HepG2 (cell line): Measurements from ENCODE around the gene KRT17. TPM values are rescaled to one million over a fixed set of nuclear protein-coding genes. Genes with fewer than 3 reads are reported as not detected.

ENCODE experiments used
- ATAC-seq: fragments of 200-7000 bp; cut with Tn5 transposase; 3 replicates; pipeline ENCODE4 v1.9.1; 2020; ENCODE audit warnings: mild to moderate bottlenecking, moderate library complexity
- BruUV-seq: library from RNA; stranded (reverse); fragments of 400-500 nt; replicated peaks from 2 replicates; lab custom pipeline; 2021; lab: Mats Ljungman, UMichigan
- CTCF ChIA-PET: fragments of 300-600 bp; formaldehyde crosslinking; extraction: SDS; loops from one replicate; lab custom pipeline; 2021; ENCODE audit warnings: low total read pairs, inconsistent platforms, low intra/inter-chr PET ratio; lab: Yijun Ruan, JAX
- POLR2A ChIA-PET: fragments of 350-600 bp; sonication (Branson Sonifier 250); formaldehyde crosslinking; loops from one replicate; lab custom pipeline; 2020; ENCODE audit warnings: antibody characterized with exemption, inconsistent platforms; lab: Yijun Ruan, JAX
- DNase-seq: peaks from one replicate; pipeline ENCODE4 v3.0.0-alpha.2; 2015; ENCODE audit warnings: low spot score
- FAIRE-seq: peaks from 3 replicates; lab custom pipeline; 2011; peaks lifted over from hg19 to GRCh38; lab: Jason Lieb, UNC
- H2AFZ ChIP-seq: one replicate; pipeline ENCODE4 v1.6.1; 2011; ENCODE audit warnings: low read length, inconsistent platforms
- H3K27ac ChIP-seq: fragments of 300-600 bp; 3 replicates; pipeline ENCODE4 v1.8.0; 2011; ENCODE audit warnings: mixed run types, mild to moderate bottlenecking, mixed read lengths, low read length, inconsistent platforms; ENCODE audit not compliant: insufficient read depth; ENCODE audit errors: extremely low read length
- H3K27me3 ChIP-seq, 2 experiments: fragments of 200-600 bp in 1 of 2; 2 replicates in 1 of 2; 3 replicates in 1 of 2; pipeline versions ENCODE4 v1.6.0 to v1.8.0; 2011; ENCODE audit warnings: low read length in 2 of 2, mild to moderate bottlenecking in 2 of 2, moderate library complexity in 2 of 2, inconsistent platforms in 1 of 2; ENCODE audit not compliant: insufficient read depth in 2 of 2, control insufficient read depth in 1 of 2
- H3K36me3 ChIP-seq, 2 experiments: fragments of 200-600 bp in 1 of 2; replicated peaks in 1 of 2; 2 replicates in 1 of 2; 3 replicates in 1 of 2; pipeline versions ENCODE4 v1.5.1 to v1.8.0; 2011; ENCODE audit warnings: low read length in 2 of 2, inconsistent platforms in 1 of 2; ENCODE audit not compliant: insufficient read depth in 2 of 2, control insufficient read depth in 1 of 2
- H3K4me1 ChIP-seq: 2 replicates; pipeline ENCODE4 v1.5.1; 2012; ENCODE audit warnings: low read length, inconsistent platforms; ENCODE audit not compliant: insufficient read depth
- H3K4me2 ChIP-seq: 2 replicates; pipeline ENCODE4 v1.6.0; 2011; ENCODE audit warnings: low read depth, low read length, inconsistent platforms
- H3K4me3 ChIP-seq, 3 experiments: fragments of 200-600 bp in 1 of 3; sonication (generic), shearing (Covaris generic) in 1 of 3; replicated peaks in 1 of 3; 2 replicates each; pipeline ENCODE4 v1.5.1; 2011 to 2016; ENCODE audit warnings: low read length in 3 of 3, inconsistent platforms in 2 of 3, low read depth in 2 of 3, mild to moderate bottlenecking in 2 of 3, control low read depth in 1 of 3, mixed read lengths in 1 of 3; ENCODE audit not compliant: insufficient read depth in 1 of 3
- H3K79me2 ChIP-seq: one replicate; pipeline ENCODE4 v1.6.1; 2011; ENCODE audit warnings: low read length, inconsistent platforms; ENCODE audit not compliant: insufficient read depth
- H3K9ac ChIP-seq: 2 replicates; pipeline ENCODE4 v1.6.0; 2011; ENCODE audit warnings: mild to moderate bottlenecking, low read depth, low read length, inconsistent platforms; ENCODE audit not compliant: insufficient read depth
- H3K9me3 ChIP-seq: 2 replicates; pipeline ENCODE4 v1.5.1; 2012; ENCODE audit warnings: mild to moderate bottlenecking, low read length
- H4K20me1 ChIP-seq: 2 replicates; pipeline ENCODE4 v1.6.0; 2011; ENCODE audit warnings: inconsistent platforms, mild to moderate bottlenecking, low read length, moderate library complexity; ENCODE audit not compliant: insufficient read depth
- ELF1 ChIP-seq: sonication (generic); formaldehyde crosslinking; IDR thresholded peaks from 2 replicates; pipeline ENCODE4 v1.4.0; 2020; ENCODE audit warnings: missing genetic modification reagents
- KDM6A ChIP-seq: IDR thresholded peaks from 2 replicates; pipeline ENCODE4 v1.6.1; 2016; ENCODE audit warnings: low read depth
- NAIF1 ChIP-seq: sonication (generic); formaldehyde crosslinking; IDR thresholded peaks from 2 replicates; pipeline ENCODE4 v1.5.0; 2020; ENCODE audit warnings: mild to moderate bottlenecking, missing genetic modification reagents, borderline replicate concordance
- NFIC ChIP-seq: IDR thresholded peaks from 2 replicates; pipeline ENCODE4 v1.6.1; 2012; ENCODE audit warnings: mild to moderate bottlenecking, low read length, inconsistent platforms
- SOX5 ChIP-seq: IDR thresholded peaks from 2 replicates; pipeline ENCODE4 v1.6.1; 2016; ENCODE audit warnings: borderline replicate concordance
- SPEN ChIP-seq: sonication (generic); formaldehyde crosslinking; IDR thresholded peaks from 2 replicates; pipeline ENCODE4 v1.5.1; 2020; ENCODE audit warnings: low read depth, mild to moderate bottlenecking, missing genetic modification reagents
- YY1 ChIP-seq: IDR thresholded peaks from 2 replicates; pipeline ENCODE4 v1.6.1; 2011; ENCODE audit warnings: low read length, low read depth, moderate library complexity, mild to moderate bottlenecking; ENCODE audit not compliant: insufficient read depth, insufficient replicate concordance
- ZFP90 ChIP-seq: sonication (generic); formaldehyde crosslinking; IDR thresholded peaks from 2 replicates; pipeline ENCODE4 v1.8.0; 2022; ENCODE audit warnings: missing genetic modification reagents, mild to moderate bottlenecking, inconsistent platforms, borderline replicate concordance
- ZMAT3 ChIP-seq: sonication (generic); formaldehyde crosslinking; conservative IDR thresholded peaks from 2 replicates; pipeline ENCODE4 v1.7.0; 2021; ENCODE audit warnings: missing genetic modification reagents
- ZNF24 ChIP-seq: fragments of 450-650 bp; IDR thresholded peaks from 2 replicates; pipeline ENCODE4 v1.6.1; 2017; ENCODE audit warnings: antibody characterized with exemption, mild to moderate bottlenecking
- ZNF687 ChIP-seq: sonication (generic); formaldehyde crosslinking; IDR thresholded peaks from 2 replicates; pipeline ENCODE4 v1.5.1; 2020; ENCODE audit warnings: mild to moderate bottlenecking, missing genetic modification reagents, moderate library complexity
- ZNF761 ChIP-seq: sonication (generic); formaldehyde crosslinking; conservative IDR thresholded peaks from 2 replicates; pipeline ENCODE4 v1.4.0; 2020; ENCODE audit warnings: mild to moderate bottlenecking, missing genetic modification reagents
- WGBS: methylation state at CpG from one replicate; pipeline ENCODE4 v1.1.6; 2017; ENCODE audit warnings: low lambda C conversion rate; 5-methylcytosine and 5-hydroxymethylcytosine counted together
- in situ Hi-C: cut with HindIII; loops from 2 replicates; pipeline ENCODE4 v1.10.0; 2017; ENCODE audit warnings: low pct_unique_long_range_greater_than_20kb; ENCODE audit not compliant: extremely low pct_ligation_motif_present
- intact Hi-C: fragments of 100-400 bp; cut with micrococcal nuclease; formaldehyde crosslinking; loops from one replicate; pipeline ENCODE4 v1.10.0; 2022; ENCODE audit not compliant: unreplicated experiment
- polyA plus RNA-seq, 8 experiments: library from polyadenylated mRNA; depleted of rRNA in 3 of 8; stranded (reverse) in 7 of 8; unstranded in 1 of 8; fragments of >200 nt; fragmentation: Illumina TruSeq in 4 of 8; extraction: Trizol in 4 of 8; gene quantifications; 2 replicates each; pipeline versions ENCODE4 v1.2.1 to v1.2.3, GENCODE V29; 2011 to 2016; ENCODE audit warnings: low read depth in 4 of 8, missing spikeins in 1 of 8, mixed read lengths in 1 of 8; ENCODE audit not compliant: insufficient read depth in 1 of 8
- total RNA-seq, 5 experiments: library from RNA; depleted of rRNA; stranded (reverse); fragments of >200 nt; fragmentation: Illumina TruSeq; extraction: Trizol; gene quantifications; 2 replicates each; pipeline ENCODE4 v1.2.3, GENCODE V29; 2016; ENCODE audit warnings: low read depth in 1 of 5
- TF ChIP-seq, protein P1 (sequence below): sonication (generic); formaldehyde crosslinking; IDR thresholded peaks from 2 replicates; pipeline ENCODE4 v1.4.0; 2020; ENCODE audit warnings: missing genetic modification reagents
- TF ChIP-seq, protein P2 (sequence below): sonication (generic); formaldehyde crosslinking; IDR thresholded peaks from 2 replicates; pipeline ENCODE4 v1.5.1; 2020; ENCODE audit warnings: mild to moderate bottlenecking, missing genetic modification reagents, borderline replicate concordance

Gene KRT17
- total and polyA plus RNA-seq, 2 of the 13 experiments (the other 11 are each of a cell fraction or from before 2014, with no cell fraction given) = 0.38 to 0.82 TPM

- Histone ChIP-seq H3K27me3 (peaks cover 26 to 77% of the 10 kb centered on the region in 2 experiments), H3K4me3 (no peak overlapping the region), H3K4me2 (no peak overlapping the region), H3K79me2 (no peaks in the 10 kb centered on the region), H3K9me3 (no peaks in the 10 kb centered on the region), H3K9ac (no peak overlapping the region), H4K20me1 (no peaks in the 10 kb centered on the region), H2AFZ (no peak overlapping the region), H3K4me1 (0 out of 2 replicates have a peak, but pooled peaks cover 6% of the 10 kb centered on the region), H3K36me3 (no peaks in the 10 kb centered on the region), H3K27ac (no peak overlapping the region)
- in situ Hi-C loops (no loop called here), intact Hi-C loops (no loop called here)
- CTCF ChIA-PET = no interaction called here
- no peak for FAIRE-seq
- WGBS = 47% methylated on average over 13 of the region's 16 CpGs
- no TSS peak for BruUV-seq
- POLR2A ChIA-PET = no interaction called here
- peak; percentile 14 for ATAC-seq
- DNase-seq = no peak
- TF ChIP-seq ZNF24 = no peak
- no peak for TF ChIP-seq SPEN (CRISPR knock-in tag)
- no peak for TF ChIP-seq YY1
- TF ChIP-seq NFIC = no peak
- TF ChIP-seq, protein P1, sequence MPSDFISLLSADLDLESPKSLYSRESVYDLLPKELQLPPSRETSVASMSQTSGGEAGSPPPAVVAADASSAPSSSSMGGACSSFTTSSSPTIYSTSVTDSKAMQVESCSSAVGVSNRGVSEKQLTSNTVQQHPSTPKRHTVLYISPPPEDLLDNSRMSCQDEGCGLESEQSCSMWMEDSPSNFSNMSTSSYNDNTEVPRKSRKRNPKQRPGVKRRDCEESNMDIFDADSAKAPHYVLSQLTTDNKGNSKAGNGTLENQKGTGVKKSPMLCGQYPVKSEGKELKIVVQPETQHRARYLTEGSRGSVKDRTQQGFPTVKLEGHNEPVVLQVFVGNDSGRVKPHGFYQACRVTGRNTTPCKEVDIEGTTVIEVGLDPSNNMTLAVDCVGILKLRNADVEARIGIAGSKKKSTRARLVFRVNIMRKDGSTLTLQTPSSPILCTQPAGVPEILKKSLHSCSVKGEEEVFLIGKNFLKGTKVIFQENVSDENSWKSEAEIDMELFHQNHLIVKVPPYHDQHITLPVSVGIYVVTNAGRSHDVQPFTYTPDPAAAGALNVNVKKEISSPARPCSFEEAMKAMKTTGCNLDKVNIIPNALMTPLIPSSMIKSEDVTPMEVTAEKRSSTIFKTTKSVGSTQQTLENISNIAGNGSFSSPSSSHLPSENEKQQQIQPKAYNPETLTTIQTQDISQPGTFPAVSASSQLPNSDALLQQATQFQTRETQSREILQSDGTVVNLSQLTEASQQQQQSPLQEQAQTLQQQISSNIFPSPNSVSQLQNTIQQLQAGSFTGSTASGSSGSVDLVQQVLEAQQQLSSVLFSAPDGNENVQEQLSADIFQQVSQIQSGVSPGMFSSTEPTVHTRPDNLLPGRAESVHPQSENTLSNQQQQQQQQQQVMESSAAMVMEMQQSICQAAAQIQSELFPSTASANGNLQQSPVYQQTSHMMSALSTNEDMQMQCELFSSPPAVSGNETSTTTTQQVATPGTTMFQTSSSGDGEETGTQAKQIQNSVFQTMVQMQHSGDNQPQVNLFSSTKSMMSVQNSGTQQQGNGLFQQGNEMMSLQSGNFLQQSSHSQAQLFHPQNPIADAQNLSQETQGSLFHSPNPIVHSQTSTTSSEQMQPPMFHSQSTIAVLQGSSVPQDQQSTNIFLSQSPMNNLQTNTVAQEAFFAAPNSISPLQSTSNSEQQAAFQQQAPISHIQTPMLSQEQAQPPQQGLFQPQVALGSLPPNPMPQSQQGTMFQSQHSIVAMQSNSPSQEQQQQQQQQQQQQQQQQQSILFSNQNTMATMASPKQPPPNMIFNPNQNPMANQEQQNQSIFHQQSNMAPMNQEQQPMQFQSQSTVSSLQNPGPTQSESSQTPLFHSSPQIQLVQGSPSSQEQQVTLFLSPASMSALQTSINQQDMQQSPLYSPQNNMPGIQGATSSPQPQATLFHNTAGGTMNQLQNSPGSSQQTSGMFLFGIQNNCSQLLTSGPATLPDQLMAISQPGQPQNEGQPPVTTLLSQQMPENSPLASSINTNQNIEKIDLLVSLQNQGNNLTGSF (CRISPR knock-in tag) = no peak
- no peak for TF ChIP-seq ZFP90
- TF ChIP-seq ELF1 (CRISPR knock-in tag) = no peak
- TF ChIP-seq NAIF1 (CRISPR knock-in tag) = no peak
- TF ChIP-seq, protein P2, sequence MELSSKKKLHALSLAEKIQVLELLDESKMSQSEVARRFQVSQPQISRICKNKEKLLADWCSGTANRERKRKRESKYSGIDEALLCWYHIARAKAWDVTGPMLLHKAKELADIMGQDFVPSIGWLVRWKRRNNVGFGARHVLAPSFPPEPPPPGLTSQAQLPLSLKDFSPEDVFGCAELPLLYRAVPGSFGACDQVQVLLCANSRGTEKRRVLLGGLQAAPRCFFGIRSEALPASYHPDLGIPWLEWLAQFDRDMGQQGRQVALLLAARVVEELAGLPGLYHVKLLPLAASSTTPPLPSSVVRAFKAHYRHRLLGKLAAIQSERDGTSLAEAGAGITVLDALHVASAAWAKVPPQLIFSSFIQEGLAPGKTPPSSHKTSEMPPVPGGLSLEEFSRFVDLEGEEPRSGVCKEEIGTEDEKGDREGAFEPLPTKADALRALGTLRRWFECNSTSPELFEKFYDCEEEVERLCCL (CRISPR knock-in tag) = no peak
- TF ChIP-seq SOX5 (CRISPR knock-in tag) = no peak
- no peak for TF ChIP-seq ZNF687
- no peak for TF ChIP-seq ZNF761 (CRISPR knock-in tag)
- TF ChIP-seq KDM6A (CRISPR knock-in tag) = no peak
- no peak for TF ChIP-seq ZMAT3 (CRISPR knock-in tag)
These were observed 32.1 kb upstream of the KRT17 start for GRCh38 chr17:41656249-41657023.
